ENCODE measurements around the gene PHKB.

DNA sequence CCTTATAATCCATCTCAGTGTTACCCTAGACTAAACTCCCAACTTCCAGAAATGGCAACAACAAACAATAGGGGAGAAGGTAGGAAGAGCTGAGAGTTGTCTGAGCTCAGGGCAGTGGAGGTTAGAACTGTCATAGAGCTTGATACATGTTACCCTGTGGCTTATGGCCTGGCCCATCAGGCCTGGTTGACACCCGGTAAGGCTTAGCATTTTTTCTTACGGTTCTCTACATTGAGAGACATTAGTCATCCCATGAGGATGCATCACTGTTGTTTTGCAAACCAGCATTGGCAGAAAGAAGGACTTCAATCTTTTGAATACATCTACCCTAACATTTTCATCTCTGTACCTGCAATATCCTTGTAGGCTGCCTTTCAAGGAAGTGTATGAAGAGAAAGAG is 226.6 kb downstream of the PHKB start:
- TF ChIP-seq EZH2 (IDR thresholded peaks at IDR 0.05; ENCODE audit: low read length, missing control alignments) (no peak), CTCF (conservative IDR thresholded peaks at IDR 0.05 in 1 of 2, IDR thresholded peaks at IDR 0.05 in 1 of 2; ENCODE audit: low read depth in 1 of 2, low read length in 2 of 2) (no peak)
